ENCODE results near the gene ABCA13. TPM values are rescaled to one million over a fixed set of nuclear protein-coding genes. Genes with fewer than 3 reads are reported as not detected.

Gene ABCA13
- total RNA-seq, 1 experiment from 2014 or later = 0.76 TPM

- Histone ChIP-seq H3K79me2 (ENCODE audit: low read depth) (no peaks in the 10 kb centered on the region), H3F3A (ENCODE audit: insufficient read depth, low read depth) (no peaks in the 10 kb centered on the region), H3K9me3 (ENCODE audit: insufficient read depth, low read depth) (no peaks in the 10 kb centered on the region), H3K4me3 (no peak overlapping the region), H3K27me3 (ENCODE audit: insufficient read depth, low read depth) (0 out of 2 replicates have a peak, but pooled peaks cover 4% of the 10 kb centered on the region), H3K9me2 (ENCODE audit: insufficient read depth) (no peaks in the 10 kb centered on the region), H2AFZ (no peak overlapping the region), H3K36me3 (ENCODE audit: low read depth) (no peaks in the 10 kb centered on the region), H3K4me1 (replicated peaks; ENCODE audit: insufficient read depth) (no peaks in the 10 kb centered on the region), H3K4me2 (no peak overlapping the region), H3K27ac (no peak overlapping the region), H4K20me1 (ENCODE audit: insufficient read depth) (no peaks in the 10 kb centered on the region)
- no peak for TF ChIP-seq CTCF (conservative IDR thresholded peaks at IDR 0.05)
- no peak for TF ChIP-seq EZH2 (IDR thresholded peaks at IDR 0.05; ENCODE audit: low read depth)
- no peak for DNase-seq
- BruUV-seq (replicated peaks) = no TSS peak
- ChIA-PET CTCF (no interaction called here), POLR2A (ENCODE audit: unreplicated experiment) (no interaction called here)
- intact Hi-C loops (cut with micrococcal nuclease; ENCODE audit: unreplicated experiment) = no loop called here
These were observed 231.5 kb downstream of the ABCA13 start for GRCh38 chr7:48402721-48403120.

GRCh38 chr7:48408731-48409130 lies 237.5 kb downstream of the ABCA13 start:
- no TSS peak for BruUV-seq (replicated peaks)
- TF ChIP-seq EZH2 (IDR thresholded peaks at IDR 0.05; ENCODE audit: low read depth) = no peak
- TF ChIP-seq CTCF (conservative IDR thresholded peaks at IDR 0.05) = no peak
- Histone ChIP-seq H3K4me1 (replicated peaks; ENCODE audit: insufficient read depth) (no peaks in the 10 kb centered on the region), H3K4me3 (no peak overlapping the region), H3K27ac (no peak overlapping the region), H2AFZ (no peak overlapping the region), H3F3A (ENCODE audit: insufficient read depth, low read depth) (no peaks in the 10 kb centered on the region), H3K36me3 (ENCODE audit: low read depth) (no peaks in the 10 kb centered on the region), H4K20me1 (ENCODE audit: insufficient read depth) (no peaks in the 10 kb centered on the region), H3K27me3 (ENCODE audit: insufficient read depth, low read depth) (0 out of 2 replicates have a peak, but pooled peaks cover 9% of the 10 kb centered on the region), H3K79me2 (ENCODE audit: low read depth) (no peaks in the 10 kb centered on the region), H3K9me2 (ENCODE audit: insufficient read depth) (no peaks in the 10 kb centered on the region), H3K9me3 (ENCODE audit: insufficient read depth, low read depth) (no peaks in the 10 kb centered on the region; the same call in 1 of the 2 replicates), H3K4me2 (no peak overlapping the region)
- no peak for DNase-seq
- CTCF ChIA-PET = no interaction called here
- intact Hi-C loops (cut with micrococcal nuclease; ENCODE audit: unreplicated experiment) = no loop called here
- POLR2A ChIA-PET (ENCODE audit: unreplicated experiment) = no interaction called here

- H3K27ac ChIP-seq = no peak overlapping the region
- ChIA-PET CTCF (no interaction called here), POLR2A (ENCODE audit: unreplicated experiment) (no interaction called here)
- no TSS peak for BruUV-seq (replicated peaks)
- no peaks in the 10 kb centered on the region for H3F3A ChIP-seq (ENCODE audit: insufficient read depth, low read depth)
- H3K4me2 ChIP-seq = no peak overlapping the region
- H3K27me3 ChIP-seq (ENCODE audit: insufficient read depth, low read depth) = peaks cover 13% of the 10 kb centered on the region; the same call in 1 of the 2 replicates
- no peak overlapping the region for H3K4me3 ChIP-seq
- no peaks in the 10 kb centered on the region; the same call in 1 of the 2 replicates for H3K9me3 ChIP-seq (ENCODE audit: insufficient read depth, low read depth)
- intact Hi-C loops (cut with micrococcal nuclease; ENCODE audit: unreplicated experiment) = no loop called here
- TF ChIP-seq CTCF (conservative IDR thresholded peaks at IDR 0.05) (no peak), EZH2 (IDR thresholded peaks at IDR 0.05; ENCODE audit: low read depth) (no peak)
- no peaks in the 10 kb centered on the region for H3K4me1 ChIP-seq (replicated peaks; ENCODE audit: insufficient read depth)
- no peaks in the 10 kb centered on the region for H4K20me1 ChIP-seq (ENCODE audit: insufficient read depth)
- H3K79me2 ChIP-seq (ENCODE audit: low read depth) = no peaks in the 10 kb centered on the region
- no peaks in the 10 kb centered on the region for H3K36me3 ChIP-seq (ENCODE audit: low read depth)
- H3K9me2 ChIP-seq (ENCODE audit: insufficient read depth) = no peaks in the 10 kb centered on the region
- DNase-seq = no peak
- no peak overlapping the region for H2AFZ ChIP-seq
These were observed 240.4 kb downstream of the ABCA13 start for GRCh38 chr7:48411619-48412018.

Measured in PC-9 (cell line).